Measurements from ENCODE around the gene CSTPP1. TPM values are rescaled to one million over a fixed set of nuclear protein-coding genes. Genes with fewer than 3 reads are reported as not detected.
A peak's percentile ranks its signal among the peaks of the same experiment; 100 is the strongest.

CSTPP1 gene
- polyA plus RNA-seq, 1 donor (not counting 4 experiments of a cell fraction or from before 2014, with no cell fraction given), result 20.0 TPM

DNA sequence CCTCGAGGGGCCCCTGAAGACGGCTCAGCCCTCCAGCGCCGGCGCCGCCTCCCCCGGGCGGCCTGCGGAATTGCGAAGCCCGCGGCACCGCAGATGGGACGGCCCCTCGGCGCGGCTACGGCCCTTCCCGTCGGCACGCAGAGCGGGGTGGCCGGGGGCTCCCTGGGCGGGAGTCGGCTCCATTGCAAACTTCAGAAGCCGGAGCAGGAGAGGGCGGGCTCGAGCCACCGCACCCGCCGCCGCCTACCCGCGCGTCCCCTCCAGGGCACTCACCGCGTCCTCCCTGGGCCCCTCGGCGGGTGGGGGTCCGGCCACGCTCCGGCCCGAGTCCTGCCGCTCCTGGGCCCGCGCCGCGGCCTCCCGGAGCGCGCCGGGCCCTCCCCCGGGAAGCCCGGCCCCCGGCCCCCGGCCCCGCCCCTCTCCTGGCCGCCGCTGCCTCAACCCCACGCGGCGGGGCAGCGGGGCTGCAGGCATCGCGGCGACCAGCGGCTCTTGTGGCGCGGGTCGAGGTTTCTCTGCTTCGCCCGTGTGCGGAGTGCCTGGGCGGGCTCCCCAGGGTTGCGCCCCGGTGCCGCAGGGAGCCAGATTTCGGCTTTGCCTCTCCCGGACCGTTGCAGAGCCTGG lies 249.6 kb downstream of the CSTPP1 start, which contains the start of gene PACSIN3:
Gene PACSIN3, minus strand, starts transcription at position 359 of the 624 bp plus-strand sequence. CDS start 3,707 bp downstream, outside the sequence.
- Histone ChIP-seq H4K20me1 (ENCODE audit: control insufficient read depth, extremely low read depth, insufficient read depth, low read length) (no peaks in the 10 kb centered on the region), H3K4me2 (ENCODE audit: control insufficient read depth, extremely low read depth, insufficient read depth, low read depth, low read length) (peak within 1 kb of the TSS; percentile 99), H3K9me1 (ENCODE audit: control insufficient read depth, extremely low read depth, insufficient read depth, low read length) (peaks cover 2% of the 10 kb centered on the region), H3K9ac (ENCODE audit: control insufficient read depth, extremely low read depth, insufficient read depth, low read length) (peak within 1 kb of the TSS; percentile 91), H3K36me3 (ENCODE audit: control insufficient read depth in 2 of 2, extremely low read depth in 1 of 2, insufficient read depth in 2 of 2, low read length in 2 of 2) (peaks cover 7 to 9% of the 10 kb centered on the region in 2 experiments), H3K4me3 (ENCODE audit: control insufficient read depth in 2 of 3, extremely low read depth in 1 of 3, insufficient read depth in 2 of 3, low read depth in 1 of 3, low read length in 3 of 3) (peak within 1 kb of the TSS; percentile 66 to 89 (median 75)), H3K9me3 (ENCODE audit: control insufficient read depth, low read depth, low read length) (no peaks in the 10 kb centered on the region), H3K27ac (ENCODE audit: control insufficient read depth, insufficient read depth, low read length) (peak within 1 kb of the TSS; percentile 82), H2AFZ (ENCODE audit: control insufficient read depth, low read length) (peak within 1 kb of the TSS; percentile 78), H3K79me2 (ENCODE audit: control insufficient read depth, insufficient read depth, low read length) (peaks cover 32% of the 10 kb centered on the region), H3K4me1 (ENCODE audit: control insufficient read depth, extremely low read depth, insufficient read depth, low read length) (peaks cover 26% of the 10 kb centered on the region), H3K27me3 (ENCODE audit: control insufficient read depth, extremely low read depth, insufficient read depth, low read length) (no peaks in the 10 kb centered on the region)
- DNase-seq (ENCODE audit: low read depth, low spot score) (no peak), FAIRE-seq (no peak)
- dilution Hi-C loops (cut with MboI; ENCODE audit: extremely low pct_ligation_motif_present, low sequenced_read_pairs), result no loop called here
- TF ChIP-seq, protein P1, sequence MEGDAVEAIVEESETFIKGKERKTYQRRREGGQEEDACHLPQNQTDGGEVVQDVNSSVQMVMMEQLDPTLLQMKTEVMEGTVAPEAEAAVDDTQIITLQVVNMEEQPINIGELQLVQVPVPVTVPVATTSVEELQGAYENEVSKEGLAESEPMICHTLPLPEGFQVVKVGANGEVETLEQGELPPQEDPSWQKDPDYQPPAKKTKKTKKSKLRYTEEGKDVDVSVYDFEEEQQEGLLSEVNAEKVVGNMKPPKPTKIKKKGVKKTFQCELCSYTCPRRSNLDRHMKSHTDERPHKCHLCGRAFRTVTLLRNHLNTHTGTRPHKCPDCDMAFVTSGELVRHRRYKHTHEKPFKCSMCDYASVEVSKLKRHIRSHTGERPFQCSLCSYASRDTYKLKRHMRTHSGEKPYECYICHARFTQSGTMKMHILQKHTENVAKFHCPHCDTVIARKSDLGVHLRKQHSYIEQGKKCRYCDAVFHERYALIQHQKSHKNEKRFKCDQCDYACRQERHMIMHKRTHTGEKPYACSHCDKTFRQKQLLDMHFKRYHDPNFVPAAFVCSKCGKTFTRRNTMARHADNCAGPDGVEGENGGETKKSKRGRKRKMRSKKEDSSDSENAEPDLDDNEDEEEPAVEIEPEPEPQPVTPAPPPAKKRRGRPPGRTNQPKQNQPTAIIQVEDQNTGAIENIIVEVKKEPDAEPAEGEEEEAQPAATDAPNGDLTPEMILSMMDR (optimal IDR thresholded peaks at IDR 0.05 in 1 of 3, IDR thresholded peaks at IDR 0.05 in 1 of 3, conservative IDR thresholded peaks at IDR 0.05 in 1 of 3; ENCODE audit: extremely low read depth in 1 of 3, insufficient read depth in 2 of 3, low read length in 3 of 3), result no peak
- TF ChIP-seq EZH2 (IDR thresholded peaks at IDR 0.05; ENCODE audit: low read length), result no peak

- H3K27me3 ChIP-seq (ENCODE audit: control insufficient read depth, extremely low read depth, insufficient read depth, low read length), result no peaks in the 10 kb centered on the region
- TF ChIP-seq, protein P1 (optimal IDR thresholded peaks at IDR 0.05 in 1 of 3, IDR thresholded peaks at IDR 0.05 in 1 of 3, conservative IDR thresholded peaks at IDR 0.05 in 1 of 3; ENCODE audit: extremely low read depth in 1 of 3, insufficient read depth in 2 of 3, low read length in 3 of 3), result peak in 1 of 3 experiments; percentile 12
- TF ChIP-seq EZH2 (IDR thresholded peaks at IDR 0.05; ENCODE audit: low read length), result no peak
- peaks cover 27% of the 10 kb centered on the region for H3K4me1 ChIP-seq (ENCODE audit: control insufficient read depth, extremely low read depth, insufficient read depth, low read length)
- H3K9me1 ChIP-seq (ENCODE audit: control insufficient read depth, extremely low read depth, insufficient read depth, low read length), result peaks cover 2% of the 10 kb centered on the region
- peaks cover 5 to 9% of the 10 kb centered on the region in 2 experiments for H3K36me3 ChIP-seq (ENCODE audit: control insufficient read depth in 2 of 2, extremely low read depth in 1 of 2, insufficient read depth in 2 of 2, low read length in 2 of 2)
- H3K79me2 ChIP-seq (ENCODE audit: control insufficient read depth, insufficient read depth, low read length), result peaks cover 31% of the 10 kb centered on the region
- peak overlapping the region; percentile 78 for H3K27ac ChIP-seq (ENCODE audit: control insufficient read depth, insufficient read depth, low read length)
- dilution Hi-C loops (cut with MboI; ENCODE audit: extremely low pct_ligation_motif_present, low sequenced_read_pairs), result no loop called here
- FAIRE-seq (no peak), DNase-seq (ENCODE audit: low read depth, low spot score) (no peak)
- H3K9me3 ChIP-seq (ENCODE audit: control insufficient read depth, low read depth, low read length), result no peaks in the 10 kb centered on the region
- H2AFZ ChIP-seq (ENCODE audit: control insufficient read depth, low read length), result peak overlapping the region; percentile 78
- H3K4me2 ChIP-seq (ENCODE audit: control insufficient read depth, extremely low read depth, insufficient read depth, low read depth, low read length), result peak overlapping the region; percentile 93
- H4K20me1 ChIP-seq (ENCODE audit: control insufficient read depth, extremely low read depth, insufficient read depth, low read length), result no peaks in the 10 kb centered on the region
- peak overlapping the region; percentile 66 to 89 (median 75) for H3K4me3 ChIP-seq (ENCODE audit: control insufficient read depth in 2 of 3, extremely low read depth in 1 of 3, insufficient read depth in 2 of 3, low read depth in 1 of 3, low read length in 3 of 3)
- peak overlapping the region; percentile 91 for H3K9ac ChIP-seq (ENCODE audit: control insufficient read depth, extremely low read depth, insufficient read depth, low read length)
Observed at GRCh38 chr11:47186700-47187695, 250.4 kb downstream of the CSTPP1 start.
